ENCODE data around the gene ADAMTS6.

DNA sequence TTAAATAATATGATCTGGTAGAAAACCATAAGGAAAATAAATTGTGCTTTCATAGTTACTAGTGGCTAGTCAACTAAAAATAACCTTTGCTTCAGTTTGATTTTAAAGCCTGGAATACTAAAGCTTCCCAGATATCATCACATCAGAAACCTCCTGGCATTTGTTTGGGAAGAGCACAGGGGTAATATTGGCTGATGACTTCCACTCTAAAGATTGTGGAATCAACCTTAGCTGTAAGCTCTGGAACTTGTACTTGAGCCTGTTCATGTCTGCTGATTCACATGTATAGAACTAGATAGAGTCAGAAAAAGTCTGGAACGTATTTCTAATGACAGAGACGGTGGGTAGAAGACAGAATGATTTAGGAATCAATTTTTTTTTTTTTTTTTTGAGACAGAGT lies 367.9 kb downstream of the ADAMTS6 start:
- TF ChIP-seq, protein P1, sequence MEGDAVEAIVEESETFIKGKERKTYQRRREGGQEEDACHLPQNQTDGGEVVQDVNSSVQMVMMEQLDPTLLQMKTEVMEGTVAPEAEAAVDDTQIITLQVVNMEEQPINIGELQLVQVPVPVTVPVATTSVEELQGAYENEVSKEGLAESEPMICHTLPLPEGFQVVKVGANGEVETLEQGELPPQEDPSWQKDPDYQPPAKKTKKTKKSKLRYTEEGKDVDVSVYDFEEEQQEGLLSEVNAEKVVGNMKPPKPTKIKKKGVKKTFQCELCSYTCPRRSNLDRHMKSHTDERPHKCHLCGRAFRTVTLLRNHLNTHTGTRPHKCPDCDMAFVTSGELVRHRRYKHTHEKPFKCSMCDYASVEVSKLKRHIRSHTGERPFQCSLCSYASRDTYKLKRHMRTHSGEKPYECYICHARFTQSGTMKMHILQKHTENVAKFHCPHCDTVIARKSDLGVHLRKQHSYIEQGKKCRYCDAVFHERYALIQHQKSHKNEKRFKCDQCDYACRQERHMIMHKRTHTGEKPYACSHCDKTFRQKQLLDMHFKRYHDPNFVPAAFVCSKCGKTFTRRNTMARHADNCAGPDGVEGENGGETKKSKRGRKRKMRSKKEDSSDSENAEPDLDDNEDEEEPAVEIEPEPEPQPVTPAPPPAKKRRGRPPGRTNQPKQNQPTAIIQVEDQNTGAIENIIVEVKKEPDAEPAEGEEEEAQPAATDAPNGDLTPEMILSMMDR (IDR thresholded peaks at IDR 0.05) = no peak
- TF ChIP-seq POLR2A (IDR thresholded peaks at IDR 0.05) = no peak

All from Peyer's patch (tissue), 4 donors.